ENCODE measurements around the gene CHRNG.

Gene CHRNG, protein sequence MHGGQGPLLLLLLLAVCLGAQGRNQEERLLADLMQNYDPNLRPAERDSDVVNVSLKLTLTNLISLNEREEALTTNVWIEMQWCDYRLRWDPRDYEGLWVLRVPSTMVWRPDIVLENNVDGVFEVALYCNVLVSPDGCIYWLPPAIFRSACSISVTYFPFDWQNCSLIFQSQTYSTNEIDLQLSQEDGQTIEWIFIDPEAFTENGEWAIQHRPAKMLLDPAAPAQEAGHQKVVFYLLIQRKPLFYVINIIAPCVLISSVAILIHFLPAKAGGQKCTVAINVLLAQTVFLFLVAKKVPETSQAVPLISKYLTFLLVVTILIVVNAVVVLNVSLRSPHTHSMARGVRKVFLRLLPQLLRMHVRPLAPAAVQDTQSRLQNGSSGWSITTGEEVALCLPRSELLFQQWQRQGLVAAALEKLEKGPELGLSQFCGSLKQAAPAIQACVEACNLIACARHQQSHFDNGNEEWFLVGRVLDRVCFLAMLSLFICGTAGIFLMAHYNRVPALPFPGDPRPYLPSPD

DNA sequence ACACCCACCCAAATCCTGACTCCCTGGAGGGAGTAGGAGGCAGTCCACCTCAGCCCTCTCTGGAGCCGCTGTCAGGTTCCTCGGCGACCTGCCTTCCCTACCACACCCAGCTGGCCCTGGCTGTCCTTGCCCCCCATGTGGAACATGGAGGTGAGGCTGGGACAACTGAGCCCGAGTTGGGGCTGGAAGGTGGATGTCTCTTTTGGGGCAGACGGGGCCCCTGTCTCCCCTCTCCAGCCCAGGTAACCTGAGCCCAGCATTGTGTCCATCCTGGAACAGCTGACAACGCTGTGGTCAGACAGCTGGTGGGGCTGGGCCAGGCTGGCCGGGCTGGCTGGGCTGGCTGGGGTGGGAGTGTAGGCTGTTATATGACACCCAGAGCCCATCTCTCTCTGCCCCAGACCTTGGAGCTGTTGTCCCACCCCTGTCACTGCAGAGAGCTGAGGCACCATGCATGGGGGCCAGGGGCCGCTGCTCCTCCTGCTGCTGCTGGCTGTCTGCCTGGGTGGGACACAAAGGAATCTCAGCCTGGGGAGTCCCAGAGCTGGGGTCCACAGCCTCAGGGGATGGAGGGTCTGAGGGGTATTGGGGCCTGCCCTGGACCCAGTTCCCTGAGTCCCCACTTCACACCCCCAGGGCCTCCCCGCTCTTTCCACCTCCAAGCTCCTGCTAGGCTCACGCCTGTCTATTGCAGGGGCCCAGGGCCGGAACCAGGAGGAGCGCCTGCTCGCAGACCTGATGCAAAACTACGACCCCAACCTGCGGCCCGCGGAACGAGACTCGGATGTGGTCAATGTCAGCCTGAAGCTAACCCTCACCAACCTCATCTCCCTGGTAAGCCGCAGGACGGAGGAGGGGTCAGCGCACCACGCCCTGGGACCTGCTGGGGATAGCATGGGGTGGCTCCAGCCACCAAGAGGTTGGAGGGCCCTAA, at the start of gene CHRNG:
CHRNG (plus strand) TSS at position 395 of the 934 bp plus-strand sequence; CDS start at position 451, 56 bp downstream.
- no peak for DNase-seq

DNA sequence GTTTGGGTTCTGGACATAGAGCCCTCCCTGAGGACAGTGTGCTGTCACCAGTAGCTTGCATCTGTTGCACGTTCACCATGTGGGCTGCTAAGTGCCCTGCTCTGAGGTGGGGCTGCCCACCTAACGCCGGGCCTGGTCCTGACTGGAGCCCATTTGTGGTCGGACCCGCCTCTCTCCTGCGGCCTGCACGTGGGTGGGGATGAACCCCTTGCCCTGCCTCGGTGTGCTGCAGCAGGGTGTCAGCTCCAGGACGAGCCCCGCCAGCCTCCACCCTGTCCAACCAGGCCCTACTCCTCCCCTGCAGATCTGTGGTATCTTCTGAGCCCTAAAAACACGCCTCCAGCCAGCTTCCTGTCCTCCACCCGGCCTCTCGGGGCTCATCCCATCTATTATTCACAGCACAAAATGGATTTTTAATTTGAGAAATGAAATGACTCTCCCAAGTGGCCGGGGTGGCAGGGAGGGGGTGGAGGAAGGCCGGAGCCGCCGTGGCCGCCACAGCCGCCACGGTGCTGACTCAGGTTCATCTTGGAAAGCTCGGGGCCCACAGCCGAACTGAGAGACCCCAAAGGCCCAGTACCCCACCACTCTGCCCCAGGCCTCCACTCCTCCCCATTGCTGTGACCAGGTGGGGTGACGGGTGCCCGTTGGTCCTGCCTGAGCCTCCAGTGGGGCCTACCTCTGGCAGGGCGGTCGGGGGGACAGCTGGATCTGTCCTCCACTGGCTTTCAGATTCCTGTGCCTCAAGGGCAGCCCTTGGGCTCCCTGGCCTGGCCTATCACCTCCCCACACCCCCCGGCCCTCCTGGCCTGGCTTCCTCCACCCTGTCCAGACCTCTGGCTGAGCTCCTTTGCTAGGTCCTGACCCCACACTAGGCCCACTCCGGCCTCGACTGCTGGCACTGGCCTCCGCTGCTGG, 49.0 kb upstream of the CHRNG start:
- DNase-seq: no peak

DNA sequence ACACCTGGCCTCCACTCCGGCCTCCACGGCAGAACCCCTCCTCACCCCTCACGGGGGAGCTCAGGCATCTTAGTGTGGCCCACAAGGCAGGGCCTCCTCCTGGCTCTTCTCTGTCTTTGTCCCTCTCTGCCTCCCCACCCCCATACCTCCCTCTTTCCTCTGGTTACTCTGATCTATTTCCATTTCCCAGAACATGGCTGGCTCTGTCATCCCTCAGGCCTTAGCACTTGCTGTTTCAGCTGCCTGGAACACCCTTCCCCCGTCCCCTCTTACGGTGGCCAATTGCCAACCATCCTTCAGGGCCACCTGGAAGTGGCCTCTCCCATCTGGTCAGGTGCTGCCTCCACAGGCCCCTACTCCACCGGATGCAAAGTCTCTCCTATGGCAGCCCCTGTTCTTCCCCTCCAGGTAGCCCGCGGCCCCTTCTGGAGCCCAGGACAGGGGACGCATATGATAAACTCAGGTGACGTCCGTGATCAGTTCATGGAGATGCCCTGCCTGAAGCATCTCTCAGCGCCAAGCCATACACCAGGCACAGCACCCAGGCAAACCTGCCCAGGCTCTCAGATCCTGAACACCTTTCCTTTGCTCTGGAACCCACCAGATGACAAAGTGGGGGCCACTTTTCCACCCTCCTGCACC, 48.2 kb upstream of the CHRNG start:
- DNase-seq: no peak

DNA sequence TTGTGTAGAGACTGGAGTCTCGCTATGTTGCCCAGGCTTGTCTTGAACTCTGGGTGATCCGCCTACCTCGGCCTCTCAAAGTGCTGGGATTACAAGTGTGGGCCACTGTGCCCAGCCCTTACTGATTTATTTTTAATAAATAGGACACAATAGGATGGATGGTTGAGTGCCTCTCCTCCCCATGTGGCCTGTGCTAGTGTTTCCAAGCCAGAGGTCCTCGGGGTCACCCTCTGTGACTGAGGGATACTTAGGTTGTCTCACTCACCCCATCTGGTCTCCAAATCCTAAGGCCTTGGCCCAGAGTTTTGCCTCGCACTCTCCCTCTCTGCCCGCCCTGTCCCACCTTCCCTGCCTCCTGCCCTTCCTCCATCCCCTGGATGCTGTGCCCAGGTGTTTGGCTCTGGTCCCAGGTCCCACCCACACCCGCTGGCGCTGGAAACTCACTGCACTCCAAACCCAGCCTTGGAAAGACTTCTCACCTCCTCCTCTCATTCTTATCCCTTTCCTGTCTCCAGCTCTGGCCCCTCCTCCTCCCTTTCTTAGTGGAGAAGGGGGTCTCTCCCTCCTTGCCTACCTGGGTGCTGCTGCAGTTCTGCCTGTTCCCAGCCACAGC, 47.1 kb upstream of the CHRNG start:
- DNase-seq: no peak

DNA sequence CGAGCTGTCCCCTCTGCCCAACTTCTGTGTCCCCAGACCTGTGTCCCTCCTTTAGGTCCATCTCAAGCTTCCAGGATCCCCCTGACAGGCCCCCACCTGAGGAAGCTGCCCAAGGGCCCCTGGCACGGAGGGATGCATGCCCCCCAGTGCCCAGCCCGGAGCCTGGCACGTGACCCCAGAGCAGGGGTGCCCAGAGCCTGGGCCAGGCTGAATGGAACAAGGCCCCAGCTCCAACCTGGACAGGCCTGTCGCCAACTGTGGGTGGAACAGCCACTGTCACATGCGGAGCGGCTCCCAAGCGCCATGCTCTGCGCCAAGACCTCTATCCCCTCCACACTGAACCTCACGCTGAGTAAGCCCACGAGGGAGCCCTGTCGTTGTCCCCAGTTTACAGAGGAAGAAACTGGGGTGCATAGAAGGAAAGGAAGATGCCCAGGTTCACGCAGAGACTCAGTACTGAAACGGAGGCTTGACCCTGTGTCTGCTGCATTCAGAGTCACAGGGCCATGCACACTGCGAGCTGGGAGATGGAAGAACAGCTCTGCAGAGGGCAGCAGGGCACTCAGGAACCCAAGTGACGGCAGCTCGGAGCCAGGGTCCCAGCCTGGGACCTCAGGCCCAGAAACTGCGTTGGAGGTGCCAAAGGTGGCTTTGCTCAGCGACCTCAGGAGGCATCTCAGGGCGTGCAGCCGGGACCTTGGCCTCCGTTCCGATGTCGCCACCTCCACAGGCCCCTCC, 46.4 kb upstream of the CHRNG start:
- DNase-seq: no peak

DNA sequence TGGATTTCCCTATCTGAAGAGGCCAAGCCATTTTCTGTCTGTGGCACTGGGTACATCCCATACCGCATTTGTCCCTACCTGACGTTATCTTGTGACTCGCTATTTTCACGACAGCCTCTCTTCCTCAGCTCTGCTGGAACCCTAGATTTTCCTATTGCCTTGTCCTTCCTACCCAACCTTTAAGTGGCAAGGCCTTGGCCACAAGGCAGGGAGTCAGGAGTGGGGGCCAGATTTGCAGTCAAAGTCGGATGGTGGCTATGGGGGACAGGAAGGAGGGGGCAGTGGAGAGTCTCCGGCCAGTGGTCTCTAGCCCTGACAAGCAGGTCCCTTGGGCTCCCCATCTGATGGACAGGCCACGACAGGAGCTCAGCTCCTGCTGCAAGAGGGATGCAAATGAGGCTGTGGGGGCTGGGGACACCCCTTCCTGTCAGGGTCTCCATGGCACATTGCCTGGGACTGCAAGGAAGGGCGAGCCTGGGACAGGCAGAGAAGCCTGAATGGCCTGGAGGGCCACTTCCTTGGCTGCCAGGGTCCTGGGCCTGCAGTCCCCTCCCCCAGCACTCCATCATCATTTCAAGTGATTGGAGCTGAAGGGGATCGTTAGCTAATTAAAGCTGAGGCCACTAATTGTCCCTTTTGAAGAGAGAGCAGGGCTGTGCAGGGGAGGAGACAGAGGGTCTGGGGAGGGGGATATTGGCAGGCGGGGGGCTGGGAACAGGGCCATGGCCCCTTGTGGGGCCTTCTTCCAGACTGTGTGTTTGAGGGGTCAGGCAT, 45.6 kb upstream of the CHRNG start:
- DNase-seq: no peak

DNA sequence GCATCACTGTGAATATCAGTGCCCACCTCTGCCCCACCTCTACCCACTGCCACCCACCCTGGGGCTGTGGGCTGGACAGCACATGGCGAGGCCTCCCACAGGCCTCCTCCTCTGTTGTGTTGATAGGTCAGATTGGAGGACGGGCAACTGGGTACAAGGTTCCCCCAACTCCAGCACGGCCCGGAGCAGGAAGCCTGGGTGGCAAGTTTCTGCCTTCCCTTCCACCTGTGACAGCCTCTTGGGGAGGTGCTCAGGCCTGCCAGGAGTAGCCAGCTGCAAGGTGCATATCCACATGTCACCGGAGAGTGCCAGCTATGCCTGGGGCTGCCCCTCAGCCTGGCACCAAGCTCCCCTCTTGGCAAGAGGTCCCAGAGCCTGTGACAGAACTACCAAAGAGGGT, 45.0 kb upstream of the CHRNG start:
- no peak for DNase-seq

DNA sequence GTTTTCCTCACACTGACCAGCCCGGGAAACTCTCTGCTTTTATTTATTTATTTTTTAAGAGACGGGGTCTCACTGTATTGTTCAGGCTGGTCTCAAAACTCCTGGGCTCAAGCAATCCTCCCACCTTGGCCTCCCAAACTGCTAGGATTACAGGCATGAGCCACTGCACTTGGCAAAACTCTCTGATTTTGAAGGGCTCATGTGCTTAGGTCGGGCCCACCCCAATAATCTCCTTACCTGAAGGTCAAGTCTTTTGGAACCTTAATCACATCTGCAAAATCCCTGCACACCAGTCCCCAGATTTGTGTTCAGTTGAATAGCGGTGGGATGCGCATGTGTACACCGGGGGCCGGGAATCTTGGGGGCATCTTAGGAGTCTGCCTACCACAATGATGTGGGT, 44.2 kb upstream of the CHRNG start:
- no peak for DNase-seq

DNA sequence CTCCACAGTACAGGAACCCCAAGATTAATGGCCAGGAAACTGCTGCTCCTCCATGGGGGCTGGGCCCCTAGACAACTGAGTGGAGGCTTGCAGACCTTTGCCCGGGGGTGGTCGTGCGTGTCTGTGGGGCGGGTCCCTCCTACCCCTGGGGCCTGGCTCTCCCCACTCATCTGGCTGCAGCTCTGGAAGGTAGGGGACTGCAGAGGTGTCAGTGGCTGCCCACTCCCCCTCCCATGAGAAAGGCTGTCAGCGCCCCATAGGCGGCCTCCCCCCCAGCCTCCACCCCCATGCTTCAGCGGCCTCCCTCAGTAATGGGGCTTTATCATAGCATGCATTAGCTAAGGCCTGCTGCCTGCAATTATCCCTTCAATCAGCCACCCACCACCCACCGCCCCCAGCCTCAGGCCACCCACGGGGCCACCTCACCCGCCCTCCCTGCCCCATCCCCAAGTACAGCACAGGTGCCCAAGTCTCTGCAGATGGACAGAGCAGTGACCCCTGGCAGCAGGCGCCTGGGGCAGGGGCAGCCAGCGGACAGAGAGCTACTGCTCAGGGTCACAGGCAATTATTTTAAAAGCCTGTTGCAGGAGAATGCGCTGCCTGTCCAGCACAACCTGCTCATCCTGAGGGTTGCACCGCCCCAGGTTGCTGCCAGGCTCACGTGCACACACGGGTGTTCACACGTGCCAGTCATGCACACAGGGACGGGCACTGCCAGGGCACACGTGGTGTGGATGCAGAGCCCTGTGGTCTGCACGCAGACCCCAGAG, 42.8 kb upstream of the CHRNG start:
- no peak for DNase-seq

DNA sequence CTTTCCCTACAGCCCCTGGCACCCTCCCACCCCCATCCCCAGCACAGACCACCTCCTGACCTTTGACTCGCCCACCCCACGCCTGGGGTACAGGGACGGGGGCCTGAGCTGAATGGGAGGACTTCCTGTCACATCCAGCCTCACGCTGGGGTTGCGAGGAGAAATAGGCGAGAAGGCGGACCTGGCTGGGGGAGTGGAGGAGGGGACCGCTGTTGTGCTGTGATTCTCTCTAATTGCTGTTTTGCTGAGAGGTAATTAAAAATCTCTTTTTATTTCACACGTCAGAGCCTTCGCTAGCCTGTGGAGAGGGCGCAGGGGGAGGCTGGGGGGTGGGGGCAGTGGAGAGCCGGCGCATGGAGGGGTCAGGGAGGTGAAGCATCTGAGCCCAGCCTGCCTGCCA, 42.1 kb upstream of the CHRNG start:
- DNase-seq: no peak

DNA sequence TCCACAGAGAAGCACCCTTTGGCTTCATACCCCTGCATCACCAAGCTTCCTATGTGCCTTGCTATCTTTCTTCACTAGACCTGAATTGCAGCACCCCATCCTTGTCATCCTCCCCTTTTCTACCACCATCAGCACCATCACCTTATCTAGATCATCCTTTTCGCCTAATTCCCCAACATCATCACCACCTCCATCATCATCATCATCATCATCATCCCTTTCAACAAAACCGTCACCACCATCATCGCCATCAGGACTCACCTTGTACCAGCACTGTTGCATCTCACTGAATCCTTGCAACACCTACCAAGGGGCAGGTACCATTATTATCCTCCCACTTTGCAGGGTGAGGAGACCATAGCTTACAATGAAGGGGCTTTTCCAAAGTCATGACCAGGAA, 41.0 kb upstream of the CHRNG start:
- DNase-seq: no peak

DNA sequence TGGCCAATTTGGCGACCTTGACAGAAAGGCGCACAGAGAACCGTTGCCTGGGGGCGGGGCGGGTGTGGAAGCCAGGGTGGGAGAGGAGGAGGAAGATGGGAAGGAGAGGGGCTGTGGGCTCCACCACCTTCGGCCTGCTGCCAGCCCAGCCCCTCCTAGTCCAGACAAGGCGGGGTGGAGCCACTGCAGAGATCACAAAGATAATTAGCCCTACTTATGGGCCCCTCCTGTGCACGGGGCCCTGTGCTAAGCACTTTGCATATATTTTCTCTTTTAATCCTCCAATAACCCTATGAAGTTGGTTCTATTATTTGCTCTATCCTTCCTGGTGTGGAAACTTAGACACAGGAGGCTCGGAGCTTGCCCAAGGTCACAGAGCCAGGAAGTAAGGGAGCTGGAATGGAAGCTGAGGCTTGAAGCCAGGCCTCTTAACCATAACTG, 38.1 kb upstream of the CHRNG start:
- no peak for DNase-seq

DNA sequence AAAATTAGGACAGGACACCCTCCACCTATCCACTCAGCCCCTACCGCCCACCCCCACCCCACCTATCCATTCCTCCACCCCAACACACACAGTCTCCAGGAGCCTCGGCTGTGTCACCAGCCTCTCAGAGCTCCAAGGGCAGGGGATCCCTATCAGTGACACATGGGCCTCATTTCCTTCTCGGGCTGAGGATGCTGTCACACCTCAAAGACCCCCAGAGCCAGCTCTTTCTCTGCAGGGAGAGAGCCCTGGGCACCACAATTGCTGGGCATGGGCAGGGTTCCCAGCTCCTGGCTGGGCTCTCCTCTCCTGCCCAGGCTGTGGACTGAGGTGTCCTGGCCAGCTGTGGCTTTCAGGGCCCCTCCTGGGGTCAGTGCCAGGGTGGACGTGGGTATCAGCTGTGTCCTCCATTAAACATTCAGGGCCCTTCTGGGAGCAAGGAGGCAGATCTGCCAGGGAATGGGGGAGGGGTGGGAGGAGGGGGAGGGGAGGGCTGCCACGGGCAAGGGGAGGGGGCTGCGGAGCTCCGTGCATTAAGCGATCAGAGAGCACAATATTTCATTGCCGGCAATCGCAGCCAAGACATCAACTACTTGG, 37.6 kb upstream of the CHRNG start:
- DNase-seq: no peak

DNA sequence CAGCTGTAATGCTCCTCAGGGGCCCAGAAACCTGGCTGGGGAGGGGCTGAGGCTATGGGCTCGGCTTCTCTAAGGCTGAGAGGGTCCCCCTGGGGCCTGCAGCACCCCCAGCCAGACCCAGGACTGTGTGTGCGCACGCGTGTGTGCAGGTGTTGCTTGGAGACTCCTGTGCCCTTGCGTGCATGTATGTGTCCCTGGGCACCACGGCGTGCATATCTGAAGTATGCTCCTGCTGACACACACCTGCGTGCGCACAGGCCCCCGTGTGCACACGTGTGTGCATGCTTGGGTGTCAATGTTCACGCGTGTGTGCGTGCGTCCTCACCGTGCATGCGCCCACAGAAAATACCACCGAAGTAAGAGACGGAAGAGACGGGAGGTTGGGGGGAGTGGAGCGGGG, 37.0 kb upstream of the CHRNG start:
- DNase-seq: no peak

DNA sequence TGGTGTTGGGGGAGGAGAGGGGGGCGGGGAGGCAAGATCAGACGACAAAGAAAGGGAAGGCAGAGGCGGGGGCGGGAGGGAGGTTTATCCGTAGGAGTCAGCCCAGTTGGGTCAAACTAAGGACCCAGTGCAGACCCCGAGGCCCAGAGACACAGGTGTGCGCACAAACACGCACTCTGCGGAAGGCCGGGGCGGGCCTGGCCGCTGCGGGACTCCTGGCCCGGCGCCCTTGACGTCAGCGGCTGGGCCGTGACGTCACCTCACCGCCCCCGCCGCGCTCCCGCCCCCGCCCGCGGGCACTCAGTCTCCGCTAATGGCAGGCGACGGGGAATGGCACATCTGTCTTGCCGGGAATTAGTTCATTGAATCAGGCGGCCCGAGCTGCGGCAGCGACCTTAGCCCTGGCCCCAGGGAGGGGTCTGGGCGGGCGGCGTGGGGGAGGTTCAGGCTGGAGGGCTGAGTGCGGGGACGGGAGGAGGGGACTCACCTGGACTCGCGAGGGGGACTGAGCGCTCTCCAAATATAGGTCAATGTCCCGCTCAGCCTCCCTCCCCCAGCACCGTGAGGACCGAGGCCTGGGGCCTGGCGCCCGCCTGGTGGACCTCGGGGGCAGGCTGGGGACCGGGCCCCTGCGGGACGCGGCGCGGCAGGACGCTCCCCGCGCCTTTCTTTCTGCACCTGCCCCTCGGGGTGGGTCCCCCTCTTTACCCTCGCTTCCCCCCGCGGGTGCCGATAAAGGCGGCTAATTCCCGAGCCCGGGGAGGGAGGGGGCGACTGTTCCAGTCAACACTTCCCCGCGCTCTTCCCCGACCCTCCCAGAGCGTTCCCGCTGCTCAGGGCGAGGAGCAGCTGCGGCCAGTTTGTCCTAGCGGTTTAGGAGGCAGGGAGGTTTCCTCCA, 36.3 kb upstream of the CHRNG start:
- peak; percentile 71 for DNase-seq

DNA sequence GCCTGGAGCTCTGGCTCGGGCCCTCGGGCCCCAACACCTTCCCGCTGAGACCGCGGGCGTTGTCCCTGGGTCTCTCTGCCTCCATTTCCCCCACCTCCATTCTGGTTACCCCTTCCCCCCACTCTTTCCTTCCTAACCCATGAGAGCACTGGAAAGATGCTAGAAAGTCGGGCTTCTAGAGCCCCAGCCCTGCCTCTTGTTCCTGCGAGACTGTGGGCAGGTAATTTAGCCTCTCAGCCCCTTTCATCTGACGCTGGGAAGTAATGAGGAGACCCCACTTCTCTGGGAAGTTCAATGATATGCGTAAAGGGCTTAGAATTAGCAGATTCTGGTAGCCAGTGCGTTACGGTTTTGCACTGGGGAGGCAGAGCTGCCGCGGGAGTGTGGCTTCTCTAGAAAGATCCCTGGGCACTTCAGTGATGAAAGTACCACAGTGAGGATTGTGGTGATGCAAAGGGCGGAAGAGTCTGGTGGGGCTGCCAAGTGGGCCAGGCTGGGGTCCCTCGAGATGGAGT, 35.6 kb upstream of the CHRNG start:
- no peak for DNase-seq

DNA sequence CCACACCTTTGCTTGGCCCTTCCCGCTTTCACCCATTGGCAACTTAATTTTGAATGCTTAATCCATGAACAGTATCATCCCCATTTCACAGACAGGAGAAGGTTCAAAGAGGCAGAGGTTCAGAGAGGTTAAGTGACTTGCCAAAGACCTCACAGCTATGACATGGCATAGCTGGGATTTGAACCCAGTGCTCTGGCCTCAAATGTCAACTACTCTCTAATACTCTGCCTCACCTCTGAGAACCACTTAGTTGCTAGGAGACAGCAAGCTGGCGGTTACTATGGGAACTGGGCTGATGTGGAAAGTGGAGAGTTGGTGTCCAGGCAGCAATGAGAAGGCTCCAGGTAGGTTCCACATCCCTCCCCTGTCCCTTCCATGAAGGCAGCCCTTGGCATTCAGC, 35.1 kb upstream of the CHRNG start:
- no peak for DNase-seq
